BE2C (cell line): ENCODE measurements around the gene TMEM219.
"Not testable (repeated sequence)": the region's sequence is repeated elsewhere in the genome, so short reads cannot be mapped to it uniquely, and the experiment has no call there.

Experiments
- DNase-seq: peaks from one replicate; pipeline ENCODE4 v3.0.0-alpha.2; 2020
- H3K27me3 ChIP-seq: fragments of 250-450 bp; sonication (Bioruptor Pico); 2 replicates; pipeline ENCODE4 v1.5.1; 2020; ENCODE audit warnings: mild to moderate bottlenecking
- H3K36me3 ChIP-seq: fragments of 250-450 bp; sonication (Bioruptor Pico); 2 replicates; pipeline ENCODE4 v1.5.1; 2020; ENCODE audit warnings: mild to moderate bottlenecking
- H3K4me1 ChIP-seq: fragments of 250-450 bp; sonication (Bioruptor Pico); 2 replicates; pipeline ENCODE4 v1.5.1; 2020
- H3K4me3 ChIP-seq: 2 replicates; pipeline ENCODE4 v1.5.1; 2011; ENCODE audit warnings: low read depth, low read length
- H3K9me3 ChIP-seq: fragments of 250-450 bp; sonication (Bioruptor Pico); 2 replicates; pipeline ENCODE4 v1.5.1; 2020
- CTCF ChIP-seq: IDR thresholded peaks from 2 replicates; pipeline ENCODE4 v1.5.1; 2012; ENCODE audit warnings: mild to moderate bottlenecking, low read depth, low read length

Gene TMEM219

GRCh38 chr16:29925781-29926710 lies 35.8 kb upstream of the TMEM219 start, which contains the start of gene KCTD13:
Gene KCTD13, minus strand, starts transcription at chr16:29926226. Its CDS starts 193 bp downstream, at chr16:29926033.
- H3K4me1 ChIP-seq = no peaks in the 10 kb centered on the region
- TF ChIP-seq CTCF = no peak
- no peaks in the 10 kb centered on the region for H3K36me3 ChIP-seq
- peak within 1 kb of the TSS; percentile 82 for H3K4me3 ChIP-seq
- peak; percentile 91 for DNase-seq
- H3K27me3 ChIP-seq = no peaks in the 10 kb centered on the region
- H3K9me3 ChIP-seq = no peaks in the 10 kb centered on the region

- DNase-seq = peak; percentile 20
- TF ChIP-seq CTCF = no peak
- Histone ChIP-seq H3K4me3 (peak overlapping the region; percentile 82), H3K9me3 (no peaks in the 10 kb centered on the region), H3K36me3 (no peaks in the 10 kb centered on the region), H3K4me1 (no peaks in the 10 kb centered on the region), H3K27me3 (no peaks in the 10 kb centered on the region)
Measured at GRCh38 chr16:29926711-29927052, 35.2 kb upstream of the TMEM219 start.

- Histone ChIP-seq H3K9me3 (no peaks in the 10 kb centered on the region), H3K4me3 (peak overlapping the region; percentile 82), H3K36me3 (no peaks in the 10 kb centered on the region), H3K4me1 (no peaks in the 10 kb centered on the region), H3K27me3 (no peaks in the 10 kb centered on the region)
- no peak for DNase-seq
- no peak for TF ChIP-seq CTCF
Measured at GRCh38 chr16:29927070-29927905, 34.6 kb upstream of the TMEM219 start.

GRCh38 chr16:29931750-29932149 lies 30.1 kb upstream of the TMEM219 start:
- not testable (repeated sequence) for H3K4me1 ChIP-seq, H3K36me3 ChIP-seq, DNase-seq, H3K9me3 ChIP-seq, H3K4me3 ChIP-seq, H3K27me3 ChIP-seq

- H3K27me3 ChIP-seq = no peaks in the 10 kb centered on the region
- H3K36me3 ChIP-seq = no peaks in the 10 kb centered on the region
- no peaks in the 10 kb centered on the region for H3K9me3 ChIP-seq
- H3K4me1 ChIP-seq = no peaks in the 10 kb centered on the region
- DNase-seq = no peak
- H3K4me3 ChIP-seq = no peak overlapping the region
- no peak for TF ChIP-seq CTCF
Measured at GRCh38 chr16:29940656-29941055, 21.2 kb upstream of the TMEM219 start.

GRCh38 chr16:29943846-29944799 lies 17.8 kb upstream of the TMEM219 start:
- DNase-seq = no peak
- H3K4me1 ChIP-seq = no peaks in the 10 kb centered on the region

More at GRCh38 chr16:29943846-29944799, 17.8 kb upstream of the TMEM219 start:
- Histone ChIP-seq H3K36me3 (no peaks in the 10 kb centered on the region), H3K27me3 (no peaks in the 10 kb centered on the region), H3K9me3 (no peaks in the 10 kb centered on the region), H3K4me3 (no peak overlapping the region)
- no peak for TF ChIP-seq CTCF
